ENCODE results near the gene BZW1.

DNA sequence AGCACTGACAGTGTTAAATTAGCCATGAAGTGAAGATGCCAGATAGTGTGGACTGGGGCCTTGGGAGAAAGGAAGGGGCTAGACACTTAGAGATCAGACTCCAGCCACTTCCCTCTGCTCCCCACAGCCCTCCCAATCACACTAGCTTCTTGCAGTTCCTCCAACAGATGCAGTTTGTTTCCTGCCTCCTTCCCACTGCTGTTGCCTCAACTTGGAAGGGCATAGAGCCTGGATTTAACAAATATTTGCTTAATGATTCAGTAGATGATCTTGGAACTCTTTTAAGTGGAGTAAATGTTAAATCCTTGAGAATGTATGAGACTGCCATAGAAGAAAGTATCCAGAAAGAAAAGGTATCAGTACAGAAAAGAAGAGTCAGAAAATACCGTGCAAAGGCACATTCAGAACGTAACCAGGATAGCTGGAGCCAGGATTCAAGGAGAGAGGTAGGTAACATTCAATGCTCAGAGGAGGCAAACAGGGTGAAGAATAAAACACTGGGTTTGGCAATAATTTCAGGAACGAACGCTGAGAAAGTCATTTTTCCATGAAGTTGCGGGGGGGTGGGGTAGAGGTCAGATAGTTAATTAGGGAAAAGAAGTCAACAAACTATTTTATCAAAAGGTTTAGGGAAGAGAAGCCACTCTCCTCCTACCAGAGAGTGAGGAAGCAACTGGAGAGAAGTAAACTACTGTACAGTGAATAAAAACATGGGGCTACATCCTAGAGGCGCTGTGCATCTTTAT is 1.3 kb upstream of the BZW1 start:
- no peak for TF ChIP-seq NFIC (IDR thresholded peaks at IDR 0.05)
- TF ChIP-seq EP300 (IDR thresholded peaks at IDR 0.05; ENCODE audit: borderline replicate concordance), result no peak

Data from Ishikawa (cell line).